ENCODE results near the gene DDX10. TPM values are rescaled to one million over a fixed set of nuclear protein-coding genes. Genes with fewer than 3 reads are reported as not detected.

Gene DDX10
- total RNA-seq, 2 experiments from 2014 or later: 15.0 to 15.4 TPM

- H3K27me3 ChIP-seq (ENCODE audit: control insufficient read depth in 1 of 2, insufficient read depth in 2 of 2, low read length in 2 of 2): no peaks in the 10 kb centered on the region
- H3K27ac Mint-ChIP-seq: no peak overlapping the region
- no peak overlapping the region for H3K4me3 Mint-ChIP-seq
- H3K9me3 Mint-ChIP-seq: no peaks in the 10 kb centered on the region
- no peak for DNase-seq
- no peaks in the 10 kb centered on the region for H3K4me1 Mint-ChIP-seq (ENCODE audit: low read depth)
- POLR2A ChIA-PET: interaction anchor here (0.8 kb wide), 1 partner anchor 67 kb away, joined by 3 read pairs; no protein-coding TSS in a partner anchor
- H3K27ac ChIP-seq (ENCODE audit: low read depth in 1 of 2, low read length in 2 of 2): no peak overlapping the region
- no peak for ATAC-seq (ENCODE audit: poor library complexity)
- intact Hi-C loops (cut with DNase I, micrococcal nuclease): no loop called here
- no peaks in the 10 kb centered on the region for H3K9me3 ChIP-seq (ENCODE audit: control insufficient read depth in 1 of 2, insufficient read depth in 1 of 2, low read length in 2 of 2)
- H3K36me3 ChIP-seq (ENCODE audit: insufficient read depth, low read length): peaks cover 2% of the 10 kb centered on the region
- CTCF ChIA-PET: interaction anchor here (1.9 kb wide), 1 partner anchor 9 kb away, joined by 7 read pairs; no protein-coding TSS in a partner anchor
- no peaks in the 10 kb centered on the region for H3K4me1 ChIP-seq (ENCODE audit: insufficient read depth, low read length)
- peaks cover 28% of the 10 kb centered on the region for H3K36me3 Mint-ChIP-seq (ENCODE audit: low read depth)
- no peak for TF ChIP-seq CTCF (IDR thresholded peaks at IDR 0.05)
- no peaks in the 10 kb centered on the region for H3K27me3 Mint-ChIP-seq
- H3K4me3 ChIP-seq (ENCODE audit: low read length): no peak overlapping the region
Measured at GRCh38 chr11:108923413-108923812, 258.5 kb downstream of the DDX10 start.

DNA sequence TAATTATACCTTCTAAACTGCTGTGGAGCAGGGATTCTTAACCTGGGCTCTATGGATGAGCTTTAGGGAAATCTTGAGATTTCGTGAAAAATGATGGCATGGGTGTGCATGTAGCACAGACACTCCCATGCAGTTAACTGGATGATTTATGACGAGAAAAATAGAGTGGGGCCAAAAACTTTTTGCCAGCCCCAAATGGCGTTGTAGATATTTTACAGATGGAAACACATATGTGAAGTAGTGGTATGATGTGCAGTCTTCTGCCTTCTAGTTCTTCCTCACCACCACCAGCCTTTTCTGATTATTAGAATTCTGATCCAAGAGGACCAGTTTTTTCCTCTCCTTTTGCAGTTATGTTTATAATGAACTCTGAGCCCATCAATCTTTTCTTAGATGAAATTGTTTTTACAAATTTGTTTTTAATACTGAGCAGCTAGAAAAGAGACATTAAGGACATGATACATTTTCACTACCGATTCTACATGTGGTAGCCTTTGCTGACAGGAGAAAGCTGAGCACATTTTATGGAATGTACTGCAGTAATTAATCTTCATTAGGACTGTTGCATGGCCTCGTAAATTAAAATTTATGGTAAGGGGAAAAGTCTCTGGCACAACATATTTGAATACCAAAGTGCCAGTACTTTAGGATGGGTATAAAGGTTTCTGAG lies 261.4 kb downstream of the DDX10 start:
- ChIA-PET POLR2A (no interaction called here), CTCF (no interaction called here)
- Mint-ChIP-seq H3K4me3 (no peak overlapping the region), H3K36me3 (ENCODE audit: low read depth) (peaks cover 13% of the 10 kb centered on the region), H3K27ac (no peak overlapping the region), H3K27me3 (no peaks in the 10 kb centered on the region), H3K4me1 (ENCODE audit: low read depth) (no peaks in the 10 kb centered on the region), H3K9me3 (no peaks in the 10 kb centered on the region)
- H3K27me3 ChIP-seq (ENCODE audit: control insufficient read depth in 1 of 2, insufficient read depth in 2 of 2, low read length in 2 of 2): no peaks in the 10 kb centered on the region
- ATAC-seq (ENCODE audit: poor library complexity): no peak
- H3K36me3 ChIP-seq (ENCODE audit: insufficient read depth, low read length): no peaks in the 10 kb centered on the region
- H3K4me3 ChIP-seq (ENCODE audit: low read length): no peak overlapping the region
- intact Hi-C loops (cut with DNase I, micrococcal nuclease): no loop called here
- no peak for TF ChIP-seq CTCF (IDR thresholded peaks at IDR 0.05)
- no peaks in the 10 kb centered on the region for H3K9me3 ChIP-seq (ENCODE audit: control insufficient read depth in 1 of 2, insufficient read depth in 1 of 2, low read length in 2 of 2)
- no peak for DNase-seq
- no peak overlapping the region for H3K27ac ChIP-seq (ENCODE audit: low read depth in 1 of 2, low read length in 2 of 2)
- no peaks in the 10 kb centered on the region for H3K4me1 ChIP-seq (ENCODE audit: insufficient read depth, low read length)

- Histone ChIP-seq H3K27me3 (ENCODE audit: control insufficient read depth in 1 of 2, insufficient read depth in 2 of 2, low read length in 2 of 2) (no peaks in the 10 kb centered on the region), H3K27ac (ENCODE audit: low read depth in 1 of 2, low read length in 2 of 2) (no peak overlapping the region), H3K9me3 (ENCODE audit: control insufficient read depth in 1 of 2, insufficient read depth in 1 of 2, low read length in 2 of 2) (no peaks in the 10 kb centered on the region), H3K4me1 (ENCODE audit: insufficient read depth, low read length) (no peaks in the 10 kb centered on the region), H3K4me3 (ENCODE audit: low read length) (no peak overlapping the region), H3K36me3 (ENCODE audit: insufficient read depth, low read length) (no peaks in the 10 kb centered on the region)
- H3K27me3 Mint-ChIP-seq: no peaks in the 10 kb centered on the region
- no peak for TF ChIP-seq CTCF (IDR thresholded peaks at IDR 0.05)
- intact Hi-C loops (cut with DNase I, micrococcal nuclease): no loop called here
- H3K4me1 Mint-ChIP-seq (ENCODE audit: low read depth): no peaks in the 10 kb centered on the region
- no peak overlapping the region for H3K4me3 Mint-ChIP-seq
- DNase-seq: no peak
- no peaks in the 10 kb centered on the region for H3K9me3 Mint-ChIP-seq
- no peak overlapping the region for H3K27ac Mint-ChIP-seq
- no peak for ATAC-seq (ENCODE audit: poor library complexity)
- ChIA-PET POLR2A (no interaction called here), CTCF (no interaction called here)
- H3K36me3 Mint-ChIP-seq (ENCODE audit: low read depth): peaks cover 13% of the 10 kb centered on the region
Measured at GRCh38 chr11:108926841-108927577, 262.1 kb downstream of the DDX10 start.

All from CD4-positive, alpha-beta T cell (primary cell).